HG03108 (cell line): ENCODE results near the gene RNASEH2A.

ENCODE experiments used
- ATAC-seq: cut with Tn5 transposase; IDR thresholded peaks from one replicate; pipeline ENCODE4 v1.9.1; 2021; ENCODE audit warnings: moderate library complexity; ENCODE audit not compliant: unreplicated experiment

RNASEH2A gene

DNA sequence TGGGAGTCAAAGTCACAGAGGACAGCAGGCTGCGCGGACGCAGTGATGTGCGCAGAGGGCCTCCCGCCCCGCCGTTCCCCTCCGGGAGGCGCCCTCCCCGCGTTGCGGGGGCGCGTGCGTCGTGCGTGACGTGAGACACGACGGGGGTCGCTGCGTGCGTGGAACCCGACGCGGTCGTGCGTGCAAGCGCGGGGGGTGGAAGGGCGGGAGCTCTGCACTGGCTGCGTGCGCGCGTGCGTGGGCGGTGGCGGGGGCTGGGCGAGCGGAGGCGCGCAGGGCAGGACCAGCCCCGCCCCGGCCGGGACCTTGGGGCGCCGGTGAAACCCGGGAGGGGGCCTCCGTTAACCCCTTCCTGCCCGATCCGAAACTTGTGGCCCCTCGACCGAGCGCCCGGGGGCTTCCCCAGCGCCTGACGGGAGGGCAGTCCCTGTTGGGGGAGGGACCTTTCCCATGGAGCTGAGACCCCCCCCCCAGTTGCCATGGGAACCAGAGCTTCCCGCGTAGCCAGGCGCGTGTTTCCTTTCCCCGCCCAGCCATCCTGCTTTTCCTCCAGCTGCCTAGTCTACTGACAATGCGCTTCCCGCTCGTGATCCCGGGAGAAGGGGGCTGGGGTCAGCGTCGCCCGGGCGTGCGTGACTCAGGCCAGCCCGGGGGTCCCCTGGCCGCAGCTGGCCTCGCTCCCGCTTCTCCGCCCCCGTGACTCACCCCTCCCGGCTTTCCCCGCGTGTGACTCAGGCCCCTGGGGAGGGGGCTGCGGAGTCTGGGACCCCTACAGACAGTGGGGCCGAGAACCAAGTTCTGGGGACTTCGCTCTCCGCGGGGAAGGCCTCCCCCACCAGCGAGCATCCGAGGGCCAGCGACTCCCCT is 23.7 kb upstream of the RNASEH2A start:
- peak; percentile 21 for ATAC-seq

DNA sequence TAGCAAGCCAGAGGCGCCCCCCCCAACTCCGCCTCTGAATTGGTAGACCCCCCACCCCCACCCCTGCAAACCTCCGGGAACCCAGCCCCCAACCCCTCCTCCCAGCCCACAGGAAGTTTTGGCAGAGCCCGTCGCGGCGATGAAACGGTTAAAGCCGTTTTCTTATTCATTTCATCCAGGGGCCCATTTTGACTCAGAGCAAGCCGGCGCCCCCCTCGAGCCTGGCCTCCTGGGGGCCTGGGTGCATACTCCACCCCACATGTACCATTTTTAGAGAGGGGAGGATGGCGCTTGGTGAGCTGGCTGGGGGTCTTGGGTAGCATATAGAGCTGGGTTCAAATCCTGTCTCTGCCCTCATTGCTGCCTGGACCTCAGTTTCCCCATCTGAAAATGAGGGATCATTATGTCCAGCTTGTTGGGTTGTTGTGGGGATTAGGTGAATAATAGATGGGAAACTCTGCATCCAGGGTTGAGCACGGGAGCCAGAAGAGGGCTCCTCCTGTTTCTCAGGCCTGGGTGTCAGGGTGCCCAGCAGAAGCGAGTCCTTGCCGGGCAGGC is 23.0 kb upstream of the RNASEH2A start:
- ATAC-seq = no peak

DNA sequence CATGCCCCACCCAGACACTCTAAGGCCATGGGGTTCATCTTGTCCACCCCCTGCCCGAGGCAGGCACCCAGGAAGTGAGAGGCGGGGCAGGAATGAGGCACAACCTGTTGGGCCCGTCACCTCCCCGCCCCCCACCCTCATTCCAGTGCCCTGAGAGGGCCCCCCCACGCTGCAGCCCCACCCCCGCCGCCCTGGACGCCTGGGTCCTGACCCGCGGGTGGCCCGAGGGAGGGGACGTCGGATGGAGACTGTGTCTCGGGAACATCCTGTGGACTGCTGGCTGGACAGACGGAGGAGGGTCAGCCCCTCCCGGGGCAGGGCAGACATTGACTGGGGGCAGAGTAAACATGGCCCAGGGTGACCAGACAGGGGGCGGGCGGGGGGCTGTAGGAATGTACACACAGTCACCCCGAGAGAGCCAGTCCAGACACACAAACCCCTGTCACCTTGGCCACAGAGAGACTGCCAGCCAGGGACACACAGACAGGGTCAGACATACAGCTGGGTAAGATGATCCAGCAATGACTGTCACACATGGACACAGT is 22.5 kb upstream of the RNASEH2A start:
- no peak for ATAC-seq

DNA sequence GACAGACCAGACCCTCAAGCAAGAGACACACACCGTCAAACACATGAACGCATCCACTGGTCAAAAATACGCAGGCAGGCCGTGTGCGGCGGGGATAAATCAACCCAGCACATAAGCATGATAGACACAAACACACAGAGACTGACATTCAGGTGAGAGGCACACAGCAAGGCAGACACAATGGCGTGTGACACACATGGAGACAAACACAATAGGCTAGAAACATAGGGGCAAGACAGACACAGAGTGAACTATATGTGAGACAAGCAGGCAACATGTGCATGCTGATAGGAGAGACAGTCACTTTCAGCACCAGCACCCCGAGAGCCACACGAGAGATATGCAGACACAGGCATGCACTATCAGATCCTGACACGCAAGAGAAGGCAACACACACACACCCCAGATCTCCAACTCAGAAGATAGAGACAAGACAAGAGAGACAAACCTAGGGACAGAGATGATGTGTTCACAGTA is 22.0 kb upstream of the RNASEH2A start:
- no peak for ATAC-seq

DNA sequence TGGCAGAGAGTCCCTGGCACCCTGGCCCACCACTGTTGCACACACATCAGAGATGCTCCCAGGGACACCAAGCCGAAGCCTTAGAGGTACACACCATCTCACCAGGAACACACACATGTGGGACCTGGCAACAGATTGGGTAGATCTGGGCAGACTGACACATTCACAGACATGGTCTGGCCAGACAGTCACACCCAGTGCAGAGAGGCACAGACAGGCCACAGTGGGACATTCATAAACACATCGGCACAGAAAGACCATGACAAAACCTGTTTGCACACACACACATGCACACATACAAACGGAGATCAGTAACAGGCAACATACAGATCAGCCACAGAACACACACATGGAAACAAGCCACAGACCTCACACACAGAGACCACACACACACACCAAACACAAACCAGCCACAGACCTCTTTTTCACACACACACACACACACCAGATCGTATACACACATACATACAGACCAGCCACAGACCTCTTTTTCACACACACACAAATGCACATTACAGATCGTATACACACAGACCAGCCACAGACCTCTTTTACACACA is 21.4 kb upstream of the RNASEH2A start:
- ATAC-seq = no peak

DNA sequence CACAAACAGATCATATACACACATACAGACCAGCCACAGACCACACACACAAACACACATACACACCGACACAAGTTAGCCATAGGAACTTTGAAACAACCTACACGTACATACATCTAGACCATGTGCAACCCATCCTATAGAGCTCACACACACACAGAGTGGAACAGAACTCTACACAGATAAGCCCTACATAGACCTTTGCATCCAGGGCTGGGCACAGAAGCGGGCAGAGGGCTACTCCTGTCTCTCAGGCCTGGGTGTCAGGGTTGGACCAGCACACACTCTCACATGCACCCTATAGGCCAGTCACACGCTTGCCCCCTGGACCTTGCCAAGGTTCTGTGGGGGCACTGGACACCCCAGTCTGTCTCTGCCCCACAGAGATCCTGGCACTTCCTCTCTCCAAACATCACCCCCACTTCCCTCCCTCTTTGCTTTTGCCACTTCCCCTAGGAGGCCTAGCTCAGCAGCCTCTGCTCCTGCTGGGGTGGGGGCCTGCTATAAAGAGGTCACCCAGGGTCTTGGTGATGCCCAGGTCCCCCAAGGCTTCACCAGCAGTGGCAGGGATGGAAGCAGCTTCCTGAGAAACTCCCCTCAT is 20.9 kb upstream of the RNASEH2A start:
- ATAC-seq = no peak

DNA sequence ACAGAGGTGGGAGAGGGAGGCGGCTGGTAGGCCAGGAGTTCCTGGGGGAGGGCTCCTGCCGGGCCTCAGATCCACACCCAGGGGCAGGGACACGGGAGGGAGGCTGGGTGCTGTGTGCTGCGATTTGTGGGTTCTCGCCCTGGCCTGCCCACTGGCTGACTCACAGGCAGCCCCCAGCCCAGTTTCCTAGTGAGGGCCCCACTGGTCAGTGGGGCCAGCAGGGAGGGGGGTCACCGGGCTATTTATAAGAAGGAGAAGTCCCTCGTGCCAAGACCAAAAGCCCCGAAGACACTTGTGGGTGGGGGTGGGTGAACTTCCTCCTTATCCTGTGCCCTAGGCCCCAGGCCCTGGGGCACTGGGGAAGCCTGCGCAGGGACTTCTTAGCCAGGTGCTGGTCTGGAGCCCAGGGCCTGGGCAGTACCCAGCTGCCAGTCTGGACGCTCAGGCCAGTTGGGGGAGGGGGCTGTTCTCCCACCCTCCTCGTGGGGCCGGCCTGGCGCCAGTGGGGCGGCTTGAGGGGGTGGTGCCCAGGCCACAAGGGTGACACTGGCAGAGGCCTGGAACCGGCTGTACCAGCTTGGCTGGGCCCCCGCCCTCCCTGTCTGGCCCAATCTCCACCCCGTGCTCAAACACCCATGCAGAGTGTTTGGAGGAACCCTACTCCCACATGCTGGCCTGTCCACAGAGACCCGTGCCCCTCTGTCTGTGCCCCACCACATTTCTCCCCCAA is 20.1 kb upstream of the RNASEH2A start:
- no peak for ATAC-seq

DNA sequence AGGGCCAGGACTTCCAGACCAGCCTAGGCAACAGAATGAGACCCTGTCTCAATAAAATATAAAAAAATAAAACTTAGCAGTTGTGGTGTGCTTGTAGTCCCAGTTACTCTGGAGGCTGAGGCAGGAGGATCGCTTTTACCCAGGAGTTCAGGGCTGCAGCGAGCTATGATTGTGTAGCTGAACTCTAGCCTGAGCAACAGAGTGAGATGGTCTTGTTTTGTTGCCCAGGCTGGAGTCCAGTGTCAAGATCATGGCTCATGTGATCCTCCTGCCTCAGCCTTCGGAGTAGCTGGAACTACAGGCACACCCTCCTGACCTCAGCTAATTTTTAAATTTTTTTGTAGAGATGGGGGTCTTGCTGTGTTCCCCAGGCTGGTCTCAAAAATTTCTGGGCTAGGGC is 19.4 kb upstream of the RNASEH2A start:
- ATAC-seq = no peak

DNA sequence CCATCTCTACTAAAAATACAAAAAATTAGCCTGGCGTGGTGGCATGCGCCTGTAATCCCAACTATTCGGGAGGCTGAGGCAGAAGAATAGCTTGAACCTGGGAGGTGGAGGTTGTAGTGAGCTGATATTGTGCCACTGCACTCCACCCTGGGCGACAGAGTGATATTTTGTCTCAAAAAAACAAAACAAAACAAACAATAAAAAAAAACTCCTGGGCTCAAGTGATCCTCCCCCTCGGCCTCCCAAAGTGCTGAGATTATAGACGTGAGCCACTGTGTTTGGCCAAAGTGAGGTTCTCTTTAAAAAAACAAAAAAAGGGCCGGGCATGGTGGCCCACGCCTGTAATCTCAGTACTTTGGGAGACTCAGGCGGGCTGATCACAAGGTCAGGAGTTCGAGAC is 18.9 kb upstream of the RNASEH2A start:
- no peak for ATAC-seq

DNA sequence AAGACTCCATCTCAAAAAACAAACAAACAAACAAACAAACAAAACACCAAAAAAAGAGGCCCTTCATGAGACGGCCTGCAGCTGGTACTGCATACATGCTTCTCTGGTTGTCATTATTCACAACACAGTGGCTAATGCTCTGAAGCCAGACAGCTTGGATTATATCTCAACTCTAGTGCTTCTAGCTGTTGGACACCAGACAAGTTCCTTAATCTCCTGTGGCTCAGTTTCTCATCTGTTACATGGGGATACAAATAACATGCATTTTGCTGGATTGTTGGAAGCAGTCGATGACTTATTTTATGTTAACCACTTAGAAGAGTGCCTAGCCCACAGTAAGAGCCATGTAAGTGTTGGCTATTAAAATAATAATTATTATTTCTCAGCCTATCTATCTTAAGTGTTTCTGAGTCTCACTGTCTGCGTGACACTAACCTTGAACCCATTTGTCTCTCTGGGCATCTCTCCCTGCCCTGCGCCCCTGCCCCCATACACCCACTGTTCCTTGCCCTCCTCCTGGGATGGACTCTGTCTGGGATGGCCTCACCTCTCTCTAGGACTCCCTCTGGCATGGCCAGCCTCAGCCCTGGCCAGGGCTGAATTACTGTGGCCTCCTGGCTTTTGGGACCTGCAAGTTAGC is 18.2 kb upstream of the RNASEH2A start:
- no peak for ATAC-seq

DNA sequence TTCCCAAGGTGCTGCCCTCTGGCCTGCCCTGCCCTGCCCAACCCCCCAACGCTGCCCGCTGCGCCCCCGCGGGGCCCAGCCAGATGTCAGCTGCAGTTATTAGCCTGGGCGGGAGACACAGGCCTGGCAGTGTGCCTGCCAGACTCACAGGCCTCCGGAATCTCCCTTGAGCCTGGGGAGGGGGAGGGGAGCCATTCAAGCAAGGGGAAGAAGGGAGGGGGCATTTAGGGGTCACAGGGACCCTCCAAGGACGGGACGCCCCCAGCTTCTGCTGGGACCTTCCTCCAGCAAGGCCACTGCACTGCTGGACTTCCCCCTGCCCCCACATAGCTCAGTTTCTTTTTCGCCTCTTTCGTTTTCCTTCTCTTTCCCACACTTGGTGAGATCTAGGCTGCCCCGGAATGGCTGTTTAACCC is 17.7 kb upstream of the RNASEH2A start:
- ATAC-seq = no peak

DNA sequence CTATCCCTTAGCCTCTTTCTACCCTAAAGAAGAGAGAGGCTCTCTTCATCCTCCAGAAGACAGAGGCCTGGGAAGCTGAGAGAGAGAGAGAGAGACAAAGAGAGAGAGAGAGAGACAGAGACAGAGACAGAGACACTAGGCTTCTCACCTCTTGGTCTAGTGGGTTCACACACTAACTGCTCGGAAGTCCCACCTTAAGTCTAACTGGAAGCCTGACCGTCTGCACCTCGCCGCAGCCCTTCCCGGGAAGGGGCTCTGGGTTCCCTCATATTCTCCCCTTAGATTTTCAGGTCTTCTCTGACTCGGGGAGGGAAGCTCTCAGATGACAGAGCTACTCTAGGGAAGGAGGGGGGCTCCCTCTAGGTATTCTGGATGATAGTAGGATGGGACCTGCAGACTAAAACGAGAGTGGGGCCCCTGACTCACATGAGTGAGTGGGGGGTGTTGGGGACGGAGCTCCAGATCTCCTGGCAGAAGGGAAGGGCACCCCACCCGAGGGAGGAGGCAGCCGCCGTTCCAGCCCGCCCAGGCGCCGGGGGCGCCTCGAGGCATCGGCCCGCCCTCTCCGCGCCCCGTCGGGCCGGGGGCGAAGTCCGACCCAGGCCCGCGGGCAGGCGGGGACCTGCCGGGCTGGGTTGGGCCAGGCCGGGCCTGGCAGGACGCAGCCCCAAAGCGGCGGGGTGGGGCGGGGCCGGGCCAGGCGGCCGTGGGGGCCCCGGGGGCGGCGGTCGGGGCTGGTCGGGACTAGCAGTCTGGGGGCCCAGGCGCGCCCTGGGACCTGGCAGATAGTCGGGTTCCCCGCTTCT is 17.1 kb upstream of the RNASEH2A start:
- ATAC-seq = no peak

DNA sequence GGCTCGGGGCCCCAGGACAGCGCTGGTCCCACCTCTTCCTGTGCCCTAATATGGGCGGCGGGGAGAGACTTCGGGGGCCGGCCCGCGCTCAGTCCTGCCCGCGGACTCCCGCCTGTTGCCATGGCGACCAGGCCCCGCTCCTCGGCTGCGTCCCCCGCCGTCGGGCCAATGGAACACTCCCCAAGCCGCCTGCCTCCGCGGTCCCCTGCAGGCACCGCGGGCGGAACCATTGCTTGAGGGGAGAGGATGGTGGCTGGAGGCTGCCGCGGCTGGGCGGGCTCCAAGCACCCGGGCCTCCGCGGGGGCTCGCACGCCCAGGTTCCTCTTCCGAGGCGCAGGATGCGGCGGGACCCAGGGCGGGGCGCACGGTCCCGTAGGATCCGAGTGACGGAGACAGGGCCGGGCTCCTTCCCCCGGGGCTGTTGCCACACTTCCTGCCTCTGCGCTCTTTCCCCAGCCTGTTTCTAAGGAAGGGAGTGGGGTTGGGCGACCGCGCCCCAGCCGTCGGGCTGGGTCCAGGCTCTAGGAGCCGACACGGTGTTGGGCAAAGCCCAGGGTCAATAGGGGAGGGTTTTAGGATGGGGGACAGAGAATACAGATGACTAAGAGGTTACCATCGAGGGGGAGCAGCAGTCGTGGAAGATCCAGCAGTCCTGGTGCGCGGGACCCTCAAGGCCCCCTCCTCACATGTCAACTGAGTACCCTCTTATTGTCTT is 16.3 kb upstream of the RNASEH2A start:
- ATAC-seq = peak; percentile 34

DNA sequence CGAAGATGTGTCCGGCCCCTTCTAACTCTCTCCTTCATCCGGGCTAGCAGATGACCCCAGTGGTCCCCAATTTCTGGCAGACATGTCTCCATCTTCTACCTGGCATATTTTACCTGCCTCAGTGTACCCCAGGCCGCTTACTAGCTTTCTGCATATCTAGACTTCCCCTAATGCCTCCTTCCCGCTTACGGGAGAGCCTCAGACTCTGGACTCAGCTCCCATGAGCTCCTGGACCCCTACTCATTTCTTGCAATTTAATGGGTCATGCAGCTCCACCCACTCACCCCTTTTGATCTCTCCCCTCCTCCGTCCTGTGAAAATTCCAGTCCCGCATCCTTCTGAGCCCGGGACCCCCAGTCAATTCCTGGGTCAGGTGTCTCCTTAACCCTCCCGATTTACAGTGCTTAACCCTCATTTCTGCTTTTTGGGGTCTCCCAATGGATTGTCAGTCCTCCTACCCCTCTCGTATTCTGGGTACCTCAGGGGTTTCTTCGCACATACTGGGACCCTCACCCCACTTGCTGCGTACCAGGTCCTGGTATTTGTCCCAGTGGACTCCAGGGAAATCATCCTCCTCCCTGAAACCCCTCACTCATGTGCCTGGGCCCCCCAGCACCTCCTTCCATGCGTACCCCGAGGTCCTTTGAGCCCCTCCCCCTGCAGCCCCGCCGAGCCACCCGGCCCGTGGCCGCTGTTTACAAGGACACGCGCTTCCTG is 15.6 kb upstream of the RNASEH2A start:
- ATAC-seq = no peak

DNA sequence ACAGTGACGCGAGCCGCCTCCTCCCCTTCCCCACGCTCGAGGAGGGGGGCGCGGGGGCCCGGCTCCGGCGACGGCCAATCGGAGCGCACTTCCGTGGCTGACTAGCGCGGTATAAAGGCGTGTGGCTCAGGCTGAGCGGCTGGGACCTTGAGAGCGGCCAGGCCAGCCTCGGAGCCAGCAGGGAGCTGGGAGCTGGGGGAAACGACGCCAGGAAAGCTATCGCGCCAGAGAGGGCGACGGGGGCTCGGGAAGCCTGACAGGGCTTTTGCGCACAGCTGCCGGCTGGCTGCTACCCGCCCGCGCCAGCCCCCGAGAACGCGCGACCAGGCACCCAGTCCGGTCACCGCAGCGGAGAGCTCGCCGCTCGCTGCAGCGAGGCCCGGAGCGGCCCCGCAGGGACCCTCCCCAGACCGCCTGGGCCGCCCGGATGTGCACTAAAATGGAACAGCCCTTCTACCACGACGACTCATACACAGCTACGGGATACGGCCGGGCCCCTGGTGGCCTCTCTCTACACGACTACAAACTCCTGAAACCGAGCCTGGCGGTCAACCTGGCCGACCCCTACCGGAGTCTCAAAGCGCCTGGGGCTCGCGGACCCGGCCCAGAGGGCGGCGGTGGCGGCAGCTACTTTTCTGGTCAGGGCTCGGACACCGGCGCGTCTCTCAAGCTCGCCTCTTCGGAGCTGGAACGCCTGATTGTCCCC is 14.9 kb upstream of the RNASEH2A start, which contains the start of gene JUNB:
Gene JUNB (plus strand): TSS at position 142 of the 706 bp plus-strand sequence. CDS start 286 bp downstream, at position 428.
- peak; percentile 30 for ATAC-seq

DNA sequence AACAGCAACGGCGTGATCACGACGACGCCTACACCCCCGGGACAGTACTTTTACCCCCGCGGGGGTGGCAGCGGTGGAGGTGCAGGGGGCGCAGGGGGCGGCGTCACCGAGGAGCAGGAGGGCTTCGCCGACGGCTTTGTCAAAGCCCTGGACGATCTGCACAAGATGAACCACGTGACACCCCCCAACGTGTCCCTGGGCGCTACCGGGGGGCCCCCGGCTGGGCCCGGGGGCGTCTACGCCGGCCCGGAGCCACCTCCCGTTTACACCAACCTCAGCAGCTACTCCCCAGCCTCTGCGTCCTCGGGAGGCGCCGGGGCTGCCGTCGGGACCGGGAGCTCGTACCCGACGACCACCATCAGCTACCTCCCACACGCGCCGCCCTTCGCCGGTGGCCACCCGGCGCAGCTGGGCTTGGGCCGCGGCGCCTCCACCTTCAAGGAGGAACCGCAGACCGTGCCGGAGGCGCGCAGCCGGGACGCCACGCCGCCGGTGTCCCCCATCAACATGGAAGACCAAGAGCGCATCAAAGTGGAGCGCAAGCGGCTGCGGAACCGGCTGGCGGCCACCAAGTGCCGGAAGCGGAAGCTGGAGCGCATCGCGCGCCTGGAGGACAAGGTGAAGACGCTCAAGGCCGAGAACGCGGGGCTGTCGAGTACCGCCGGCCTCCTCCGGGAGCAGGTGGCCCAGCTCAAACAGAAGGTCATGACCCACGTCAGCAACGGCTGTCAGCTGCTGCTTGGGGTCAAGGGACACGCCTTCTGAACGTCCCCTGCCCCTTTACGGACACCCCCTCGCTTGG is 14.1 kb upstream of the RNASEH2A start:
- no peak for ATAC-seq

DNA sequence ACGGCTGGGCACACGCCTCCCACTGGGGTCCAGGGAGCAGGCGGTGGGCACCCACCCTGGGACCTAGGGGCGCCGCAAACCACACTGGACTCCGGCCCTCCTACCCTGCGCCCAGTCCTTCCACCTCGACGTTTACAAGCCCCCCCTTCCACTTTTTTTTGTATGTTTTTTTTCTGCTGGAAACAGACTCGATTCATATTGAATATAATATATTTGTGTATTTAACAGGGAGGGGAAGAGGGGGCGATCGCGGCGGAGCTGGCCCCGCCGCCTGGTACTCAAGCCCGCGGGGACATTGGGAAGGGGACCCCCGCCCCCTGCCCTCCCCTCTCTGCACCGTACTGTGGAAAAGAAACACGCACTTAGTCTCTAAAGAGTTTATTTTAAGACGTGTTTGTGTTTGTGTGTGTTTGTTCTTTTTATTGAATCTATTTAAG is 13.5 kb upstream of the RNASEH2A start:
- ATAC-seq = no peak
